T47D (cell line): ENCODE measurements around the gene ADARB1.

Source experiments
- DNase-seq, 2 experiments: peaks; one replicate each; pipeline versions ENCODE4 v3.0.0 to v3.0.0-alpha.2; 2011 to 2012; ENCODE audit warnings: low read depth in 1 of 2, low spot score in 1 of 2
- JUND ChIP-seq: IDR thresholded peaks from 2 replicates; pipeline ENCODE4 v1.6.1; 2012; ENCODE audit warnings: low read depth
- in situ Hi-C: cut with HindIII; loops from 2 replicates; pipeline ENCODE4 v1.10.0; 2016; ENCODE audit warnings: low sequenced_read_pairs, low pct_unique_long_range_greater_than_20kb

ADARB1 gene

GRCh38 chr21:45067462-45068285 lies 6.7 kb upstream of the ADARB1 start:
- in situ Hi-C loops, result no loop called here
- DNase-seq, result no peak
- TF ChIP-seq JUND, result no peak

- in situ Hi-C loops, result no loop called here
- DNase-seq, result no peak
- no peak for TF ChIP-seq JUND
These were observed 5.3 kb upstream of the ADARB1 start for GRCh38 chr21:45069085-45069484.

GRCh38 chr21:45069711-45070110 lies 4.7 kb upstream of the ADARB1 start:
- in situ Hi-C loops, result no loop called here
- no peak for TF ChIP-seq JUND
- DNase-seq, result no peak

GRCh38 chr21:45071078-45071873 lies 3.1 kb upstream of the ADARB1 start:
- DNase-seq, result no peak
- TF ChIP-seq JUND, result no peak
- in situ Hi-C loops, result no loop called here

GRCh38 chr21:45071874-45072737 lies 2.3 kb upstream of the ADARB1 start:
- TF ChIP-seq JUND, result no peak
- no peak for DNase-seq
- in situ Hi-C loops, result no loop called here

- TF ChIP-seq JUND, result no peak
- in situ Hi-C loops, result no loop called here
- no peak for DNase-seq
These were observed 1.6 kb upstream of the ADARB1 start for GRCh38 chr21:45072738-45073300.

- in situ Hi-C loops, result no loop called here
- peak; percentile 50 to 67 for DNase-seq
- TF ChIP-seq JUND, result no peak
These were observed 906 bp upstream of the ADARB1 start for GRCh38 chr21:45073301-45074047.

- DNase-seq, result peak; percentile 35 to 43
- in situ Hi-C loops, result no loop called here
- no peak for TF ChIP-seq JUND
These were observed 627 bp downstream of the ADARB1 start for GRCh38 chr21:45074818-45075595.

- in situ Hi-C loops, result no loop called here
- no peak for DNase-seq
- no peak for TF ChIP-seq JUND
These were observed 1.3 kb downstream of the ADARB1 start for GRCh38 chr21:45075596-45076244.

- no peak for DNase-seq
- in situ Hi-C loops, result no loop called here
- TF ChIP-seq JUND, result no peak
These were observed 1.9 kb downstream of the ADARB1 start for GRCh38 chr21:45076245-45076711.
